ENCODE results near the gene NPAS3.

GRCh38 chr14:33275879-33276278, 337.2 kb downstream of the NPAS3 start:
- TF ChIP-seq POLR2AphosphoS5 (IDR thresholded peaks at IDR 0.05; ENCODE audit: low read depth, low read length) = no peak
- TF ChIP-seq POLR2A (IDR thresholded peaks at IDR 0.05; ENCODE audit: low read depth, low read length) = no peak
- no peak for TF ChIP-seq SPI1 (IDR thresholded peaks at IDR 0.05; ENCODE audit: low read depth, low read length)
- TF ChIP-seq POU2F2 (IDR thresholded peaks at IDR 0.05; ENCODE audit: low read depth, low read length) = no peak
